Omental fat pad (tissue), 4 donors: ENCODE measurements around the gene DAD1. TPM values are rescaled to one million over a fixed set of nuclear protein-coding genes. Genes with fewer than 3 reads are reported as not detected.
"Not testable (repeated sequence)": the region's sequence is repeated elsewhere in the genome, so short reads cannot be mapped to it uniquely, and the experiment has no call there.

ENCODE experiments used
- ATAC-seq: fragments of 150-250 bp; one replicate; pipeline ENCODE4 v1.9.1; 2016; ENCODE audit warnings: mild to moderate bottlenecking, moderate library complexity; ENCODE audit not compliant: low FRiP score
- DNase-seq: peaks from one replicate; pipeline ENCODE4 v3.0.0-alpha.2; 2019; ENCODE audit warnings: low spot score
- total RNA-seq, 4 donors: library from RNA; depleted of rRNA; stranded (reverse); fragments of >200 nt; gene quantifications; one replicate each; pipeline ENCODE4 v1.1.0, GENCODE V29; 2016
- TF ChIP-seq, protein P1 (sequence below), 3 donors: fragments of 450-650 bp; IDR thresholded peaks; one replicate each; pipeline ENCODE4 v1.5.1; 2016 to 2017; ENCODE audit warnings: antibody characterized with exemption in 3 of 3, mild to moderate bottlenecking in 3 of 3, moderate library complexity in 2 of 3

Gene DAD1
- total RNA-seq, 4 donors from 2014 or later: 156 to 272 (median 244) TPM

DNA sequence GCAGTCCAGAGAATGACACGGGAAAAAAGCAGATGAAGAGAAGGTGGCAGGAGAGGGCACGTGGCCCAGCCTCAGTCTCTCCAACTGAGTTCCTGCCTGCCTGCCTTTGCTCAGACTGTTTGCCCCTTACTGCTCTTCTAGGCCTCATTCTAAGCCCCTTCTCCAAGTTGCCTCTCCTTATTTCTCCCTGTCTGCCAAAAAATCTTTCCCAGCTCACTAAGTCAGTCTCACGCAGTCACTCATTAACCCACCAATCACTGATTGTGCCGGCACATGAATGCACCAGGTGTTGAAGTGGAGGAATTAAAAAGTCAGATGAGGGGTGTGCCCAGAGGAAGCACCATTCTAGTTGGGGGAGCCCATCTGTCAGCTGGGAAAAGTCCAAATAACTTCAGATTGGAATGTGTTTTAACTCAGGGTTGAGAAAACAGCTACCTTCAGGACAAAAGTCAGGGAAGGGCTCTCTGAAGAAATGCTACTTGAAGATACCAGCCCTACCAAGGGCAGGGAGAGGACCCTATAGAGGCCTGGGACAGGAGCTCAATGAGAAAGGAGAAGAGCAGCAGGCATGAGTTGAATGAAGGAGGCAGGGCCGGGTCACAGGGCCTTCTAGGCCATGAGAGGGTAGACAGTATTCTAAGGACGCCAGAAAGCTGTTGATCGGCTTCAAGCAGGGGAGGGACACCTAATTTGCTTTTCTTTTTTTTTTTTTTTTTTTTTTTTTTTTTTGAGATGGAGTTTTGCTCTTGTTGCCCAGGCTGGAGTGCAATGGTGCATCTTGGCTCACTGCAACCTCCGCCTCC is 40.9 kb downstream of the DAD1 start:
- ATAC-seq: no peak
- TF ChIP-seq, protein P1, sequence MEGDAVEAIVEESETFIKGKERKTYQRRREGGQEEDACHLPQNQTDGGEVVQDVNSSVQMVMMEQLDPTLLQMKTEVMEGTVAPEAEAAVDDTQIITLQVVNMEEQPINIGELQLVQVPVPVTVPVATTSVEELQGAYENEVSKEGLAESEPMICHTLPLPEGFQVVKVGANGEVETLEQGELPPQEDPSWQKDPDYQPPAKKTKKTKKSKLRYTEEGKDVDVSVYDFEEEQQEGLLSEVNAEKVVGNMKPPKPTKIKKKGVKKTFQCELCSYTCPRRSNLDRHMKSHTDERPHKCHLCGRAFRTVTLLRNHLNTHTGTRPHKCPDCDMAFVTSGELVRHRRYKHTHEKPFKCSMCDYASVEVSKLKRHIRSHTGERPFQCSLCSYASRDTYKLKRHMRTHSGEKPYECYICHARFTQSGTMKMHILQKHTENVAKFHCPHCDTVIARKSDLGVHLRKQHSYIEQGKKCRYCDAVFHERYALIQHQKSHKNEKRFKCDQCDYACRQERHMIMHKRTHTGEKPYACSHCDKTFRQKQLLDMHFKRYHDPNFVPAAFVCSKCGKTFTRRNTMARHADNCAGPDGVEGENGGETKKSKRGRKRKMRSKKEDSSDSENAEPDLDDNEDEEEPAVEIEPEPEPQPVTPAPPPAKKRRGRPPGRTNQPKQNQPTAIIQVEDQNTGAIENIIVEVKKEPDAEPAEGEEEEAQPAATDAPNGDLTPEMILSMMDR (IDR thresholded peaks at IDR 0.05): no peak
- no peak for DNase-seq

DNA sequence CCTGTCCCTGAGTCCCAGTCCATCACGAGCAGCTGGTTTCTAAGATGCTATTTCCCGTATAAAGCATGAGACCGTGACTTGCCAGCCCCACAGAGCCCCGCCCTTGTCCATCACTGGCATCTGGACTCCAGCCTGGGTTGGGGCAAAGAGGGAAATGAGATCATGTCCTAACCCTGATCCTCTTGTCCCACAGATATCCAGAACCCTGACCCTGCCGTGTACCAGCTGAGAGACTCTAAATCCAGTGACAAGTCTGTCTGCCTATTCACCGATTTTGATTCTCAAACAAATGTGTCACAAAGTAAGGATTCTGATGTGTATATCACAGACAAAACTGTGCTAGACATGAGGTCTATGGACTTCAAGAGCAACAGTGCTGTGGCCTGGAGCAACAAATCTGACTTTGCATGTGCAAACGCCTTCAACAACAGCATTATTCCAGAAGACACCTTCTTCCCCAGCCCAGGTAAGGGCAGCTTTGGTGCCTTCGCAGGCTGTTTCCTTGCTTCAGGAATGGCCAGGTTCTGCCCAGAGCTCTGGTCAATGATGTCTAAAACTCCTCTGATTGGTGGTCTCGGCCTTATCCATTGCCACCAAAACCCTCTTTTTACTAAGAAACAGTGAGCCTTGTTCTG is 41.6 kb downstream of the DAD1 start:
- ATAC-seq: no peak
- TF ChIP-seq, protein P1 (IDR thresholded peaks at IDR 0.05): no peak
- DNase-seq: no peak

DNA sequence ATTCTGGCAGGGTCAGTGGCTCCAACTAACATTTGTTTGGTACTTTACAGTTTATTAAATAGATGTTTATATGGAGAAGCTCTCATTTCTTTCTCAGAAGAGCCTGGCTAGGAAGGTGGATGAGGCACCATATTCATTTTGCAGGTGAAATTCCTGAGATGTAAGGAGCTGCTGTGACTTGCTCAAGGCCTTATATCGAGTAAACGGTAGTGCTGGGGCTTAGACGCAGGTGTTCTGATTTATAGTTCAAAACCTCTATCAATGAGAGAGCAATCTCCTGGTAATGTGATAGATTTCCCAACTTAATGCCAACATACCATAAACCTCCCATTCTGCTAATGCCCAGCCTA is 42.3 kb downstream of the DAD1 start:
- TF ChIP-seq, protein P1 (IDR thresholded peaks at IDR 0.05): no peak
- ATAC-seq (no peak), DNase-seq (no peak)

GRCh38 chr14:22545842-22546721 is 42.9 kb downstream of the DAD1 start:
- DNase-seq: no peak
- TF ChIP-seq, protein P1 (IDR thresholded peaks at IDR 0.05): no peak
- peak; percentile 44 for ATAC-seq

DNA sequence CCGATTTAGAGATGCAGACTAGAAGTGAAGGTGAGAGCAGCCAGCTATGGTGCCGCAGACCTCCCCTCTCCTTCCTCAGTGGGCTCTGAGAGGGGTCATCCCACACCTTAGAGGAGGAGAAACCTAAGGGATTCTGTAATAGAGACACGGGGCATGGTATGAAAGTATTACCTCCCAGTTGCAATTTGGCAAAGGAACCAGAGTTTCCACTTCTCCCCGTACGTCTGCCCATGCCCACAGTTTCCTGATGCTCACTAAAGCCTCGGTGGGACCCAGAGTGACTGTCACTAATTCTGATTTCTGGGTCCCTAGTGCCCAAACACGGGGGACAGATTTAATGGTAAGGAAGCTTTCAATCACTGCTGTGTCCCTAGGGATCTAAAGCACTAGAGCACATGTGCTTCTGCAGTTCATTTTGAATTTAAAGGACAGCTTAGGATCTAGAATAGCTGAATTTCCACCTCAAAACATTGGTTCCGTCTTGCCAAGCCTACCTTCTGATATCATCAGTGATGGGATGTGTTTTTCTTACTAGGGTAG is 44.1 kb downstream of the DAD1 start:
- DNase-seq (no peak), ATAC-seq (no peak)
- TF ChIP-seq, protein P1 (IDR thresholded peaks at IDR 0.05): no peak

- TF ChIP-seq, protein P1 (IDR thresholded peaks at IDR 0.05): no peak
Measured at GRCh38 chr14:22544406-22544805, 44.6 kb downstream of the DAD1 start.

GRCh38 chr14:22543570-22544357 is 45.3 kb downstream of the DAD1 start:
- not testable (repeated sequence) for ATAC-seq, DNase-seq

More at GRCh38 chr14:22544406-22544805, 44.6 kb downstream of the DAD1 start:
- DNase-seq: no peak
- no peak for ATAC-seq
